Epithelial cell of esophagus (primary cell): ENCODE measurements around the gene ALPL.

Experiments used
- DNase-seq: peaks from one replicate; pipeline ENCODE4 v3.0.0; 2010; ENCODE audit warnings: low read depth
- H3K4me3 ChIP-seq: 2 replicates; pipeline ENCODE4 v1.5.1; 2011; ENCODE audit warnings: mild to moderate bottlenecking, low read length, control low read depth
- CTCF ChIP-seq: IDR thresholded peaks from 2 replicates; pipeline ENCODE4 v1.5.1; 2011; ENCODE audit warnings: low read depth, mild to moderate bottlenecking, low read length, control low read depth, inconsistent platforms; ENCODE audit not compliant: insufficient read depth; ENCODE audit errors: missing control alignments

Gene ALPL

GRCh38 chr1:21489146-21489545 is 20.1 kb upstream of the ALPL start:
- no peak for TF ChIP-seq CTCF
- no peak for DNase-seq
- no peak overlapping the region for H3K4me3 ChIP-seq

- H3K4me3 ChIP-seq = no peak overlapping the region
- peak; percentile 74 for DNase-seq
- peak; percentile 66 for TF ChIP-seq CTCF
Observed at GRCh38 chr1:21490774-21491487, 18.3 kb upstream of the ALPL start.

- no peak overlapping the region for H3K4me3 ChIP-seq
- no peak for DNase-seq
- TF ChIP-seq CTCF = no peak
Observed at GRCh38 chr1:21491488-21492355, 17.5 kb upstream of the ALPL start.

- no peak overlapping the region for H3K4me3 ChIP-seq
- no peak for DNase-seq
- no peak for TF ChIP-seq CTCF
Observed at GRCh38 chr1:21492356-21492625, 16.9 kb upstream of the ALPL start.

- DNase-seq = peak; percentile 25
- H3K4me3 ChIP-seq = no peak overlapping the region
- no peak for TF ChIP-seq CTCF
Observed at GRCh38 chr1:21494196-21494595, 15.0 kb upstream of the ALPL start.

GRCh38 chr1:21495225-21495820 is 13.9 kb upstream of the ALPL start:
- no peak for DNase-seq
- TF ChIP-seq CTCF = no peak
- no peak overlapping the region for H3K4me3 ChIP-seq
